IPS-18a (cell line): ENCODE measurements around the gene ZNF609.
"Not testable (repeated sequence)": the region's sequence is repeated elsewhere in the genome, so short reads cannot be mapped to it uniquely, and the experiment has no call there.

Experiments used
- H3K27ac ChIP-seq: one replicate; pipeline ENCODE4 v1.5.1; 2013; ENCODE audit warnings: low read length
- H3K27me3 ChIP-seq: one replicate; pipeline ENCODE4 v1.6.1; 2013; ENCODE audit warnings: mild to moderate bottlenecking, low read length; ENCODE audit not compliant: control insufficient read depth, insufficient read depth
- H3K36me3 ChIP-seq: one replicate; pipeline ENCODE4 v1.6.1; 2013; ENCODE audit warnings: low read depth, low read length; ENCODE audit not compliant: control insufficient read depth
- H3K4me1 ChIP-seq: one replicate; pipeline ENCODE4 v1.6.1; 2013; ENCODE audit warnings: low read depth, low read length; ENCODE audit not compliant: control insufficient read depth
- H3K4me3 ChIP-seq: one replicate; pipeline ENCODE4 v1.5.1; 2013; ENCODE audit warnings: low read length
- H3K9ac ChIP-seq: one replicate; pipeline ENCODE4 v1.6.1; 2013; ENCODE audit warnings: mild to moderate bottlenecking, low read length, moderate library complexity
- H3K9me3 ChIP-seq: one replicate; pipeline ENCODE4 v1.6.1; 2013; ENCODE audit warnings: low read depth, low read length; ENCODE audit not compliant: control insufficient read depth

Gene ZNF609

GRCh38 chr15:64597477-64597822 lies 137.1 kb downstream of the ZNF609 start:
- H3K27me3 ChIP-seq = no peaks in the 10 kb centered on the region
- H3K4me3 ChIP-seq = no peak overlapping the region
- no peak overlapping the region for H3K27ac ChIP-seq
- no peaks in the 10 kb centered on the region for H3K36me3 ChIP-seq
- no peak overlapping the region for H3K9ac ChIP-seq
- peaks cover 11% of the 10 kb centered on the region for H3K4me1 ChIP-seq
- H3K9me3 ChIP-seq = no peaks in the 10 kb centered on the region

- Histone ChIP-seq H3K27ac (no peak overlapping the region), H3K9ac (no peak overlapping the region), H3K4me1 (peaks cover 11% of the 10 kb centered on the region), H3K27me3 (no peaks in the 10 kb centered on the region), H3K9me3 (no peaks in the 10 kb centered on the region), H3K36me3 (no peaks in the 10 kb centered on the region), H3K4me3 (no peak overlapping the region)
Observed at GRCh38 chr15:64599226-64599625, 138.8 kb downstream of the ZNF609 start.

- Histone ChIP-seq H3K36me3 (no peaks in the 10 kb centered on the region), H3K9ac (no peak overlapping the region), H3K27me3 (no peaks in the 10 kb centered on the region), H3K4me3 (no peak overlapping the region), H3K9me3 (no peaks in the 10 kb centered on the region), H3K4me1 (peaks cover 11% of the 10 kb centered on the region), H3K27ac (no peak overlapping the region)
Observed at GRCh38 chr15:64599716-64600115, 139.3 kb downstream of the ZNF609 start.

- Histone ChIP-seq H3K27me3 (no peaks in the 10 kb centered on the region), H3K4me3 (no peak overlapping the region), H3K36me3 (no peaks in the 10 kb centered on the region), H3K4me1 (peaks cover 11% of the 10 kb centered on the region), H3K9me3 (no peaks in the 10 kb centered on the region), H3K27ac (no peak overlapping the region), H3K9ac (no peak overlapping the region)
Observed at GRCh38 chr15:64600794-64601193, 140.4 kb downstream of the ZNF609 start.

- Histone ChIP-seq H3K27ac (no peak overlapping the region), H3K9me3 (no peaks in the 10 kb centered on the region), H3K27me3 (no peaks in the 10 kb centered on the region), H3K4me3 (no peak overlapping the region), H3K4me1 (no peaks in the 10 kb centered on the region), H3K36me3 (no peaks in the 10 kb centered on the region), H3K9ac (no peak overlapping the region)
Observed at GRCh38 chr15:64604319-64604718, 143.9 kb downstream of the ZNF609 start.

- not testable (repeated sequence) for H3K9ac ChIP-seq, H3K9me3 ChIP-seq, H3K36me3 ChIP-seq, H3K27ac ChIP-seq, H3K4me3 ChIP-seq, H3K27me3 ChIP-seq, H3K4me1 ChIP-seq
Observed at GRCh38 chr15:64607416-64607815, 147.0 kb downstream of the ZNF609 start.

GRCh38 chr15:64610257-64610919 lies 150.0 kb downstream of the ZNF609 start:
- Histone ChIP-seq H3K27ac (no peak overlapping the region), H3K27me3 (no peaks in the 10 kb centered on the region), H3K9me3 (no peaks in the 10 kb centered on the region), H3K4me1 (no peaks in the 10 kb centered on the region), H3K4me3 (no peak overlapping the region), H3K9ac (no peak overlapping the region), H3K36me3 (no peaks in the 10 kb centered on the region)

GRCh38 chr15:64611085-64611725 lies 150.8 kb downstream of the ZNF609 start:
- no peaks in the 10 kb centered on the region for H3K36me3 ChIP-seq
- H3K27me3 ChIP-seq = no peaks in the 10 kb centered on the region
- H3K4me1 ChIP-seq = no peaks in the 10 kb centered on the region
- H3K9me3 ChIP-seq = no peaks in the 10 kb centered on the region
- no peak overlapping the region for H3K9ac ChIP-seq
- no peak overlapping the region for H3K27ac ChIP-seq
- H3K4me3 ChIP-seq = no peak overlapping the region

GRCh38 chr15:64614519-64614918 lies 154.1 kb downstream of the ZNF609 start:
- Histone ChIP-seq H3K4me3 (no peak overlapping the region), H3K27ac (no peak overlapping the region), H3K9ac (no peak overlapping the region), H3K9me3 (no peaks in the 10 kb centered on the region), H3K27me3 (peaks cover 3% of the 10 kb centered on the region), H3K36me3 (no peaks in the 10 kb centered on the region), H3K4me1 (peaks cover 12% of the 10 kb centered on the region)

GRCh38 chr15:64617727-64618126 lies 157.3 kb downstream of the ZNF609 start:
- peaks cover 3% of the 10 kb centered on the region for H3K27me3 ChIP-seq
- no peak overlapping the region for H3K4me3 ChIP-seq

GRCh38 chr15:64618138-64618537 lies 157.8 kb downstream of the ZNF609 start:
- H3K27ac ChIP-seq = no peak overlapping the region
- peaks cover 3% of the 10 kb centered on the region for H3K27me3 ChIP-seq
- no peak overlapping the region for H3K4me3 ChIP-seq
- H3K9me3 ChIP-seq = no peaks in the 10 kb centered on the region
- peaks cover 5% of the 10 kb centered on the region for H3K36me3 ChIP-seq
- H3K4me1 ChIP-seq = peaks cover 16% of the 10 kb centered on the region
- no peak overlapping the region for H3K9ac ChIP-seq

More at GRCh38 chr15:64617727-64618126, 157.3 kb downstream of the ZNF609 start:
- Histone ChIP-seq H3K27ac (no peak overlapping the region), H3K9me3 (no peaks in the 10 kb centered on the region), H3K4me1 (peaks cover 16% of the 10 kb centered on the region), H3K9ac (no peak overlapping the region), H3K36me3 (peaks cover 3% of the 10 kb centered on the region)

GRCh38 chr15:64618540-64618939 lies 158.2 kb downstream of the ZNF609 start:
- H3K27ac ChIP-seq = no peak overlapping the region
- no peaks in the 10 kb centered on the region for H3K9me3 ChIP-seq
- peaks cover 16% of the 10 kb centered on the region for H3K4me1 ChIP-seq
- no peak overlapping the region for H3K9ac ChIP-seq
- H3K27me3 ChIP-seq = peaks cover 3% of the 10 kb centered on the region
- peaks cover 8% of the 10 kb centered on the region for H3K36me3 ChIP-seq
- H3K4me3 ChIP-seq = no peak overlapping the region
